Stimulated activated CD4-positive, alpha-beta T cell treated with anti-CD3 and anti-CD28 coated beads, TNF-alpha, amount 100 ng/mL, for 48 hours (primary cell): ENCODE measurements around the gene MARK2.

Experiments used
- DNase-seq, 3 donors: peaks; one replicate each; pipeline ENCODE4 v3.0.0-alpha.2; 2020; ENCODE audit warnings: low read depth in 3 of 3

Gene MARK2

DNA sequence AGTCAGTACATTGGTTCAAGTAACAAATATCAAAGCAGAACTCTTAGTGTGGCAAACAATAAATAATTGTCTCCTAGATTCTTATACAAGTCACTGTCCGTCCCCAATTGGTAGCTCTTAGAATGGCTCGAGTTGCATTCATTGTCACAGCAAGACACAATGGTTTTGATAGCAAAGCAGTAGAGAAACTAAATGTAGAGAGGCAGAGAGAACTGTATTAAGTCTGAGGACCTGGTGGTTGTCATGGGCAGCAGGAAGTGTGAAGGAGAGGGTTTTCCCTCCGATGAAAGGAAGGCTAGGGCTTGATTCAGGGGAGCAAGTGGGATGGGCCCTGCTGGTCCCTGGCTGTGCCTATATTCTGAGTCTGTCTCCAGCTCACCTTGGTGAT lies 41.5 kb downstream of the MARK2 start:
- DNase-seq, result no peak

- no peak for DNase-seq
Measured at GRCh38 chr11:63882555-63883242, 43.8 kb downstream of the MARK2 start.

GRCh38 chr11:63883791-63884190 lies 44.9 kb downstream of the MARK2 start:
- DNase-seq, result no peak

- no peak for DNase-seq
Measured at GRCh38 chr11:63884196-63884932, 45.5 kb downstream of the MARK2 start.

DNA sequence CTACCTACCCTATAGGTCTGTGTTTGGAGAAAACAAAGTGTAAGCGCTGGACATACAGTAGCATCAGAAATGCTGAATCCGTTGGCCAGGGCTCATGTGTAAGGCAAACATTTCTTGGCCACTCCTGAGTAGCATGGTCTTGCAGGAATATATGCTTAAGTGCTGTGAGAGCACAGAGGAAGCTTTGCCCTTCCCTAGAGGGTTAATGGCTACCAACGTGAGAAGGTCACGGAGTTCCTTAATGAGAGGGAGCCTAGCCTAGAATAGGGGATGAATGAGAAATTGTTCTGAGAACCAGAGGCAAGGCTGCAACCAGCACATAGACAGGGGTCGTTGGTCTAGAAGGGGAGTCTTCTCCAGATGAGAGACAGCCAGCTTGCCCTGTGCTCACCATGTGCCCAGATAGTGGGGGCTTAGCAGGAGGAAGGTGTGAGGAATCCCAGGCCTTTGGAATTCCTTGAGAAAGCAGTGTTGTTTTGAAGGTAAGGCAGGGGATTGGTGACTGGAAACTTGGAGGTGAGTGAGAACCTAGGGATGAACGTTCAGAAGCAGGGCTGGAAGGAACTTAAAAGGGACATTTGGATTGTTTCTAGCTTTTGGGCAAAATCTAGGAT lies 48.6 kb downstream of the MARK2 start:
- DNase-seq, result no peak

GRCh38 chr11:63888170-63889086 lies 49.5 kb downstream of the MARK2 start:
- peak; percentile 32 to 55 (median 45) for DNase-seq

- no peak for DNase-seq
Measured at GRCh38 chr11:63889344-63889743, 50.4 kb downstream of the MARK2 start.

DNA sequence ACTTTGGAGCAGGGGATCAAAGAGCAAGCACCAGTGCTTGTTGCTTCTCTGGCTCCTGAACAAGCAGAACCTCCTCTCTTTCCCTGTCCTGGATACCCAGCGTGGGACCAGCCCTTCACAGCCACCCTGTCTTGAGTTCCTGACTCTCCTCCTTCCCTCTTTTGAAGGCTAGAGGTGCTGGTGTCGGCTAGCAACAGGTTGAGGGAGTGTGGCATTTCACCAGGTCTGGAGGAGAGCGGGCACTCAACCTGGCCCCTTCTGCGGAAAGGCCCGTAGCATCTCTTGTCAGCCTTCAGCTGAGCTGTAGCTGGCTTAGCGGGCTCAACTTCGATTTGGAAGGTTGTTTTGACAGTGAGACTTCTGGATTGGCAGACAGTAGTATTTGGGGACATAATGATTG lies 51.5 kb downstream of the MARK2 start:
- DNase-seq, result no peak

GRCh38 chr11:63892228-63892627 lies 53.3 kb downstream of the MARK2 start:
- no peak for DNase-seq

DNA sequence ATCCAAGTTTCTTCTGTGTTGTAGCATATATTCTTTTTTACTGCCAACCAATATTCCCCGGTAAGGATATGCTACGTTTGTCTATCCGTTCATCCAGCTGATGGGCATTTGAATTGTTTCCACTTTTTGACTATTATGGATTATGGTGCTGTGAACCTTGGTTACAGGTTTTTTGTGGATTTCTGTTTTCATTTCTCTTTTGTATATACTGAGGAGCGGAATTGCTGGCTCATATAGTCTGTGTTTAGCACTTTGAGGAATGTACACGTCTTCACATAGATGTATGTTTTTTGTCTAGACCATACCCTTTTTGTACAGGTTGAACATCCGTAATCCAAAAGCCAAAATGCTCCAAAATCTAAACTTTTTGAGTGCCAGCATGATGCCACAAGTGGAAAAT lies 54.4 kb downstream of the MARK2 start:
- no peak for DNase-seq

DNA sequence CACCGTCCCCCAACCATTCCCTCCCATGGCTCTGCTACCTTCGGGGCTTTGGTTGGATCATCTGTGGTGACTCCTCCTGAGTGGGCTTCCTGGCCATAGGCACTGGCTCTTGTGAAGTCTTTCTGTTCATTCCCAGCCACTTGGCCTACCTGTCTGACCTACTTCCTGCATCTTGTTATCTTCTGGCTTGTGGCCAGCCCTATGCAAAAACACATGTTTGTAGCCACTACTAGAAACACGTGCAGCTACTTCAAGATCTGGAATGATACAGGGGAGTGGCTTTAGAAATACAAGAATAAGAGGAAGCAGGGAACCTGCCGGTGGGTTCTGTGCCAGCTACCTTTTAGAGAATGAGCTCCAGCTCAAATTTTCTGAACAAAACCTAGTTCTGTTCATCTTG lies 57.2 kb downstream of the MARK2 start:
- no peak for DNase-seq

GRCh38 chr11:63897459-63898146 lies 58.7 kb downstream of the MARK2 start:
- DNase-seq, result no peak

DNA sequence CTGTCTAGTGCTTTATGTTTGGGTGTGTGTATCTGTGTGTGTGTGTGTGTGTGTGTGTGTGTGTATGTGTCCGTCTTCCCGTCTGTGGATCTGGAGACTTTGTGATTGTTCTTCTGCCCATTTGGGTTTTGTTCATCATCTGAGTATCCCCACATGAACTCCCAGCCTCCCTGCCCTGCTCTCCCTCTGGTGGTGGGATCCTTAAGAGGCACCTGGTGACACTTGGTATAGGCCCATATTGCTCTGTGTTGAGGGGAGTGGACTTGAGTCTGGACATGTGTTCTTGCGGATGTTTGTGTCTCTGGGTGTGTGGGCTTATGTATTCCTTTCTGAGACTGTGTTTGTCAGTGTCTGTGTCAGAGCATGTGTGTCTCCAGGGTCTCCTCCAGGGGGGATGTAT lies 62.8 kb downstream of the MARK2 start:
- DNase-seq, result no peak

GRCh38 chr11:63903884-63904283 lies 65.0 kb downstream of the MARK2 start:
- no peak for DNase-seq

GRCh38 chr11:63904743-63905142 lies 65.8 kb downstream of the MARK2 start:
- no peak for DNase-seq

- DNase-seq, result no peak
Measured at GRCh38 chr11:63905179-63905578, 66.3 kb downstream of the MARK2 start.

DNA sequence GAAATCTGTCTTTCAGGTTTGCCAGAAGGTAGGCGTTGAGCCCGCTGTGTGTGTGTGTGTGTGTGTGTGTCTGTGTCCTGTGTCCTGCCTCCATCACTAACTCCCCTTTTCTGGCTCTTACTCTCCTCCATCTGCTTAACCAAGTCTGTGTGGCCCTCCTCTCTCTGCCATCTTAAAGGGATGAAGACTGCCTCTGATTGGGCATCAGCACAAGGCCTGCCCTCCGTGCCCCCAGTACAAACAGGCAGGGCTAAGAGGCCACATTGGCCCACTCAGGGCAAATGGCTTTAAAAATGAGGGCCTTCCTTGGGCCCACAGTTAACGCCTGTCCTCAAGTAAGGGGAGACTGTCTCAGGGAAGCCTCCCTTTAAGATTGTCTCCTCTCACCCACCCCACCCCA lies 67.2 kb downstream of the MARK2 start:
- no peak for DNase-seq

- peak in 1 of 3 donors; percentile 57 for DNase-seq
Measured at GRCh38 chr11:63906585-63906984, 67.7 kb downstream of the MARK2 start.

DNA sequence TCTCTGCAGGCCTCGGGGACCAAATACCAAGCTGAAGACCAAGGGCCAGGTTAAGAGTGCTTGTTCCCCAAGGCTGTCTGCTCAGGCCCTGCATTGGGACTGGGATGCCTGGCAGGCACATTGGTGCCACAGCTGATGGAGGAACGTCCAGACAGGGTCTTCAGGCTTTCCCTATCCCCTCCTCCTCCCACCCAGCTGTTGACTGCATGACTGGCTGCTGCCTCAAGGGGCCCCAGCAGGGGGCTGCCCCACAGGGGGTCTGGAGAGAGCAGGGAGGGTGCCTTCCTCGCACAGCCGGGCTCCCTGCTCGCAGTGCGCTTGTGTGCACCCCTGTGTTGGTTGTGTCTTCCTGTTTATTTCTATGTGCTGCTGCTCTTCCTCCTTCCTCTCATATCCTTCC lies 68.2 kb downstream of the MARK2 start:
- DNase-seq, result no peak

DNA sequence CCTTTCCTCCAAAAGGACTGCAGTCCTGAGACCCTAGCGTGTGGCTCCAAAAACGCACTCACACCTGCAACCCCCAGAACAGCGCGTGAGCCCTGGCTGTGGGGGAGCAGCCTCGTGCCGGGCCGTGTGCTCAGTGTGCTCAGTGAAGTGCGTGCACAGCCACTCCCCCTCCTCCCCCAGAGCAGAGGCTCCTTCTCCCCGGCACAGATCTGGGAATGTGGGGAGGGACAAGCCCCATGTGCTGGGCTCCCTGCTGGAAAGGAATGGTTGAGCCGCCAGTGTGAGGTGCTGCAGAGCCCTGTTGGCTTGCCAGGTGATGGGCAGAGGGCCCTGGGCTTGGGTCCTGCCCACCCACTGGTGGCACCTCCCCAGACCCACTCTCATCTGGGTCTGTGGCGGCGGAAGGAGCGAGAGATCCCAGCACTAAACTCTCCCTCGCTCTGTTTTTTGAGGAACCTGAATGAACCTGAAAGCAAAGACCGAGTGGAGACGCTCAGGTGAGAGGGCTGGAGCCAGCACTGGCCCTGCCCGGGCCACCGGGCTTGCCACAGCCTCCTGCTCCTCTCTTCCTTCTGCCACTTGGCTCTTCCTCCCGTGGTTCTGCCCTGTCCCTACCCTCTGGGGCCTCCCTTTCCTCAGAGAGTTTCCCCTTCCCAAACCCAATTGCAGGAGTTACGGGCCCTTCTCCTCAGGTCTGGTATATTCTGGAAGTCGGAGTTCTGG lies 69.1 kb downstream of the MARK2 start:
- no peak for DNase-seq
